Left kidney (tissue), 2 donors: ENCODE data around the gene LEFTY1. TPM values are rescaled to one million over a fixed set of nuclear protein-coding genes. Genes with fewer than 3 reads are reported as not detected.
A peak's percentile ranks its signal among the peaks of the same experiment; 100 is the strongest.
"Not testable (repeated sequence)": the region's sequence is repeated elsewhere in the genome, so short reads cannot be mapped to it uniquely, and the experiment has no call there.

Experiments
- DNase-seq: peaks from one replicate; pipeline ENCODE4 v3.0.0-alpha.2; 2013
- polyA plus RNA-seq: library from polyadenylated mRNA; unstranded; fragments of 120-200 nt; gene quantifications from one replicate; pipeline ENCODE4 v1.2.1, GENCODE V29; 2013; ENCODE audit not compliant: insufficient read length

Gene LEFTY1
- polyA plus RNA-seq, 1 donor: 3.6 TPM

DNA sequence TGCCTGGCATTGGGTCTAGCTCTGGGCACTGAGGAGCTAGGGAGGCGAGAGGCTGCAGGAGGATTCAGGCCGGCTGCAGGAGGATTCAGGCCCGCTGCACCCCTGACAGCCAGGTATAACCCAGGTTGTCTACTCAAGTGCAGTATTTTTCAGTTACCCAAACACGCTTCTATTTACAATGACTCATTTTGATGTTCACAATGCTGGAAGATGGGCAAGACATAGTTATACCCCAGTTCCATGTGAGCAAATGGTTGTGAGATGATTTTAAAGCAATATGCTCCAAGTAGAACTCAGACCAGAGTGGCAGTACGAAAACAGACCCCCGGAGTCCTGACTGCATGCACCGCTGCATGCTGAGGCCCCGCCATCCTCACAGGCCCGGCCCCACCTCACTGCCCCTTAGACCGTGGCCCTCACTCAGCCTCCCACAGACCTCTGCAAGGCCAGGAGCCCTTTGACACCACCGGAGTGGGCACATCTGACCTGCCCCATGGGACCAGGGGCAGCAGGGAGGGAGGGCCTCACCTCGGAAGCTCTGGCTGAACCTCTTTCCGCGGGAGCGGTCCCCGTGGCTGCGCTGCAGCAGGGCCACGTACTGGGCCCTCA is 553 bp downstream of the LEFTY1 start:
- DNase-seq: no peak

- DNase-seq: not testable (repeated sequence)
Observed at GRCh38 chr1:225887554-225888288, 1.2 kb downstream of the LEFTY1 start.

- no peak for DNase-seq
Observed at GRCh38 chr1:225887030-225887314, 2.0 kb downstream of the LEFTY1 start.

DNA sequence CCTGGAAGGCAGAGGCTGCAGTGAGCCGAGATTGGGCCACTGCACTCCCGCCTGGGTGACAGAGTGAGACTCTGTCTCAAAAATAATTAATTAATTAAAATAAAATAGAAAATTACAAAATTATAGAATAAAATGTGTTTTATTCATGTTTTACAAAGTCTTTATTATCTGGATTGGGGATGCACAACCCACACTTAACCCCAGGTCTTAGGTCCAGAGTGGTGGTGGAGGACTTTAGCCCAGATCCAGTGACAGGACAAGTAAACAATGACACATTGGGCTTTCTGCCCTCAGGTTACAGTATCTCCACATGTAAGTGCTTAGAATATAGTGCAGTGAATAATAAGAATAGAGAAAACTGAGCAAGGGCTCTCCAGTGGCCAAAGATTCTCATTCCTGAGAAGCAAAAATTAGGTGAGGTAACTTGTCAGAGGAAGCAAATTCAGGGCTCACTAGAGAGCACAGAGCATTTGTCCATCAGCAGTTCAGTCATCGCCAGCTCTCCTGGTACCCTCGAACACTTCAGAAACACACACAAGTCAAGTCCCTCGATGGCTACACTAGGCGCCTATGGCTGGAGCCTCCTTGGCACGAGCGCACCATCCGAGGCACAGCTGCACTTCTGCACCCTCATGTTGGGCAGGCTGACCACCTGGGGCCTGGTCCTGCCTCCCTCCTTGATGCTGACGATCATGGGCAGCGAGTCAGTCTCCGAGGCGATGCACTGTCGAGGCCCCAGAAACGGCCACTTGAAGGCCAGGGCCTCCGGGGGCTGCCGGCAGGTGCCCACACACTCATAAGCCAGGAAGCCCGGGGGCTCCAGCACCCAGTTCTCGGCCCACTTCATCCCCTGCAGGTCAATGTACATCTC is 2.6 kb downstream of the LEFTY1 start:
- DNase-seq: no peak

DNA sequence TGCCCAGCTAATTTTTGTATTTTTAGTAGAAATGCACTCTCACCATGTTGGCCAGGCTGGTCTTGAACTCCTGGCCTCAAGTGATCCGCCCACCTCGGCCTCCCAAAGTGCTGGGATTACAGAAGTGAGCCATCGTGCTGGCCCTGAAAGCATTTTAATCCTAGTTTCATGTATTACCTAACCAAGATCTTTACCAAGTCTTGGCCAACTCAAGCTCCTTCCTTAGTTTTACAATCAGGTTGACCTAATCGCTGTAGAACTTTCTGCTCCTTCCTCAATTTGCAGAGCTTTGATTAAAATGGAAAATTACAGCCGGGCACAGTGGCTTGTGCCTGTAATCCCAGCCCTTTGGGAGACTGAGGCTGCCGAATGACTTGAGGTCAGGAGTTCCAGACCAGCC is 3.6 kb downstream of the LEFTY1 start:
- DNase-seq: no peak

DNA sequence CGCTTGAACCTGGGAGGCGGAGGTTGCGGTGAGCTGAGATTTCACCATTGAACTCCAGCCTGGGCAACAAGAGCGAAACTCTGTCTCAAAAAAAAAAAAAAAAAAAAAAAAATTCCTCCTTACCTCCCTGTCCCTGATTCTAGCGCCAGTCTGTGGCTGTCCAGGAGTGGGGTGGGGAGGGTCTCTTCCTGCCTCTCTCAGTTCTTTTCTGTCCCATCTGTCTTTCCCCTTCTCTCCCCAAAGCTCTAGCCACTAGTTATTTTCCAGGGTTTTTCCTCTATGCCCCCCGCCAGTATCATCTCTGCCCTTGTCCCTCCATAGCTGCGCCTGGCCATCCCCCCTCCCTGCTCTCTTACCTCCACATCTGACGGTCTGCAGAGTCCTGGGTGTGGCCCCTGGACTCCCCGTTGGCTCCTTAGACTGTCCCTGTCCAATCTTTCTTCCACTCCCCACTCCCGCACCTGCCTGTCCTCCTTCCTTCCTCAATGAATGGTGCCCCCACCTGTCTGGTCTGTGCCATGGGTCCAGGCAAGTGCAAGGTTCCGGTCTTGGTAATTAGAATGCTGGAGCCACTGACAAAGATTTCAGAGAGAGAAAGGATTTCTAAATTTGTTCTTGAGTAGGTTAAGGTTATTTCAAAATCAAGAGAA is 5.2 kb downstream of the LEFTY1 start:
- DNase-seq: no peak

GRCh38 chr1:225882694-225883615 is 6.0 kb downstream of the LEFTY1 start:
- DNase-seq: no peak

DNA sequence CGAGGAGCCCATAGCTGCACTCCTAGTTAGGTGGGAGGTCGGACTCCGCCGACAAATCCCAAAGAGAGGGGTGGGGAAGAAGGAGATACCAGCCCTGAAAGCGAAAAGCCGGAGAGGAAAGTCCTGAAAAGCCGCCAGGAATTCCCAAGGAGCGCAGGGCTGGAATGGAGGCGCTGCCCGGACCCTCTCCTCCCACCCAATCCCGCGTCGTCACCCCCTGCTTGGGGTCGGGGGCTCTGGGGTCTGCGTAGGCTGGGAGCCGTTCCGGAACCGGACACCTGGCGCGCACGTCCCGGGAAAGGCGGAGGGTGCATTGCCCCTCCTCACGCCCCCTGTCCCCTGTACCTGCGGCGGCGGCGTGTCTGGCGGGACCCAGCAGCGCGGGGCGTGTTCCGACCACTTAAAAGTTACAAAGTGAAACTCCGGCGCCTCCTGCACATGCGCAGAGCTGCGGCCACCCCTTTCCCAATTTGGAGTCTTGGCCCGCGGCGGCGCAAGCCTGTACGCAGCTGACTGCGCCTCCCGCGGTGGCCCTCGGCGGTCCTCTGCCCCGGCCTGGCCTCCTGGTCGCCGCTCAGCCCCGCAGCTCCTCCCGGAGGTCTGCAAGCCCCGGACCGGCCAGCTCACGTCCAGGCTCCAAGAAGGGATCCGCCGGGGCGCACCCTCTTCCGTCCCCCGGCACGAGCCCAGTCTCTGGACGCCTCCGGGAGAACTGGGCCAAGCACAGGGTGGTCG is 6.8 kb downstream of the LEFTY1 start, which contains the start of gene TMEM63A:
TMEM63A (minus strand) TSS at position 422 of the 735 bp plus-strand sequence. CDS start 4,800 bp downstream, outside the sequence.
- DNase-seq: peak; percentile 89

DNA sequence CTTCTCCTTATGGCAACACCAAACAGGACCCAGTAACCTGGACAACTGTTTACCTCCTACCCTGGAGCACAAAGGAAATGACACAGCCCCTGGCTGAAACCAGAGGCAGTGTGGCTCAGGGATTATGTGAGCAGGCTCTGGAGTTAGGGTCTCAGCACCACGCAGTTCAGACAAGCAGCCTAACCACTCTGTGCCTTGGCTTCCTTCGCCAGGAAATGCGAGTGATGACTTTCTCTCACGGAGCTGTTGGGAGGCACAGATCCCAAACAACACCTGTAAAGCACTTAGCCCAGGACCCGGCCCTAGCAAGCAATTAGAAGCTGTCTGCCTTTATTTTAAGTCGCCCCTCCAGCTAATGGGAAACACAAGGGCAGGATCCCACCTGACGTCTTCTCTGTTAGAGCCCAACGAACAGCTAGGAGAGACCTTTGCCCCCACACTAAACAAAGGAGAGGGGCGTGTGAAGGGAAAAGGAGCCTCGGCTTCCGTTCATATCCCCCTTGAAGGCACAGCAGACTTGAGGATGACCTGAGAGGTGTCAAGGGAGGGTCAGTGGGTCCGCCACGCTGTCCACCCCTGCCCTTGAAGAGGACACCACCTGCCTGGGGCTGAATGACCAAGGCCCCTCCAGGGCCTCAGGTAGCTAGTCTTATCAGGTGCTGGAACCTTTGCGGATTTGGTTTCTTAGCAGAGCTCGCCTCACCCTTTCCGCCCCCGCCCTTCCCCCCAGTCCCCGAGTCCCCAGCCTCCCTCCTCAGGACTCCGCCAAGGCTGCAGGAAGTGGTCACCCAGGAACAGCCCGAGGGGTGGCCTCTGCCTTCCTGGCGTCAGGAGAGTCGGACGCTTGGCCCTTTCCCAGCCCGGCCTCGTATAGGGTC is 7.6 kb downstream of the LEFTY1 start:
- no peak for DNase-seq

DNA sequence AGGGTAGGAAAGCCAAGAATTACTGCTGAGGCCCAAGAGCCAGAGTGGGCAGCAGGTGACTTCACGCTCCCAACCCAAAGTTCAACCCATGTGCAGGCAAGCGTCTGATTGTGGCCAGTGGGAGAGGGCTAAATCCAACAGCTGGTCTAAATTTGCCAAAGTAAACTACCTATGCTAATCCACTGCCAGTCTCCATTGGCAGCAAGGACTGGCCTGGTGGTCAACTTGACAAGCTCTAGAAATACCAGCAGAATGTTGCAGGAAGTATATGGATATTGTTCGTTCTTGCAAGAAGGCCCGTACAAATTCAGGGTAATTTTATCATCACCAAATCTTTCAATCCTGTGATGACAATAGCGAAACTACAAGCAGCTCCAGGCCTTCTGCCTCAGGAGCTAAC is 8.3 kb downstream of the LEFTY1 start:
- no peak for DNase-seq

- no peak for DNase-seq
Observed at GRCh38 chr1:225880222-225880588, 8.7 kb downstream of the LEFTY1 start.

GRCh38 chr1:225879521-225880221 is 9.3 kb downstream of the LEFTY1 start:
- no peak for DNase-seq

DNA sequence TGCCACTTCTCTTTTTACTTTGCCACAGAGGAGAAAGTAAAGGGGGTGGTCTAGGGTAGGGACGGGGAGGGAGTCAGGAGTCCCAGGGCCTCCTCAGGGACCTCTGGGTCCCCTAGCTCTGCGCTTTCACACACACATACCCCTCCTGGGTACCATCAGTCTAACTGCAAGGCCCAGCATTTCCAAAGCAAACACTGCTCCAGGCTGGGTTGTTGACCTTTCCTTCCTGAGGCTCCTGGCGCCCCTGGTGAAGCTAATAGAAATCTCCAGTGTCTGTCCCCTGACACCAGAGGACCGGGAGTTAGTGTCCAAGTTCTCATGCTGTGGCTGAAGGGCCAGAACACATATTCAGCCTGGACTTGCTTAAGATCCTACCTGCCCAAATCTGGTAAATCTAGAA is 10.7 kb downstream of the LEFTY1 start:
- no peak for DNase-seq

DNA sequence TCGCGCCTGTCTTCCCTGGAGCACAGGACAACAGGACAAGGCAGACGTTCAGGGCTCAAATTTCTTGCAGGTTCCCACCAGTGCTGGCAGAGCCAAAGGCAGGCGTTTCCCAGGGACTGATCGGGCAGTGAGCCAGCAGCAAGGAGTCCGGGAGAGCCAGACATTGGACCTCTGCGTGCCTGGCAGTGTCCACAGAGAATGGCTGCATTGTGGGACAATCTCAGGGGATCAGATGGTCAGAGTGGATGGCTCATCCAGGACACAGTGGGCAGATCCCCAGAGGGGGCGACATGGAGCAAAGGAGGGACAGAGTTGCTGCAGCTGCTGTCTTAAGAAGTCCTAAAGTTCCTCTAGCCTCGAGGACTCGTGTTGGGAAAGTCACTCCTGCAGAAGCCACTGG is 11.4 kb downstream of the LEFTY1 start:
- DNase-seq: no peak

DNA sequence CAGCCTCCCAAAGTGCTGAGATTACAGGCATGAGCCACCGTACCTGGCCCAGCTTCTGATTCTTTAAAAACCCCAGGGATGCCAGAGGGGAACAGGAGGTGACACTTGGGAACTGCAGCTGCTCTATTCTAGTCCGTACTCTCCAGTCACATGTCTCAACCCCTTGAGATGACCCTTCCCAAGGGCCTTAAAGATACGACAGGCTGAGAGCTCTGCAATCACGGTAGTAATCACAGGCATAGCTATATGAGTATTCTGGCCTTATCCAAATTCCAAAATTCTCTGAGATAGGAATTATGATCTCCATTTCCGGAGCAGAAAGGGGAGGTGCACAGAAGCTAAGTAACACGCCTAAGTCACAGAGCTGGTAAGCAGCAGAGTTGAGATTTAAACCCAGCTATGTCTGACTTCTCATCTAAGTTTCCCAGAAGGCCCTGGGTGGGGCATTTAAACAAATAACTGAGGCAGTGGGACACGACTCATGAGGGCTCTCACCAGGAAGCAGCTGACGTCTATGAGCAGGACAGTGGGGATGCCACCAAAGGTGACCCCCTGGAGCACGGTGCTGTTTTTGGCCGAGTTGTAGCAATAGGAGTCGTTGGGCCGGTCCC is 11.9 kb downstream of the LEFTY1 start:
- DNase-seq: no peak

- no peak for DNase-seq
Observed at GRCh38 chr1:225875044-225875815, 13.7 kb downstream of the LEFTY1 start.

GRCh38 chr1:225874431-225874830 is 14.5 kb downstream of the LEFTY1 start:
- no peak for DNase-seq
